Neural progenitor cell (in vitro differentiated cells): ENCODE measurements around the gene PCNX3. TPM values are rescaled to one million over a fixed set of nuclear protein-coding genes. Genes with fewer than 3 reads are reported as not detected.
A peak's percentile ranks its signal among the peaks of the same experiment; 100 is the strongest.

Experiments used
- DNase-seq: peaks from one replicate; pipeline ENCODE4 v3.0.0-alpha.2; 2016; ENCODE audit warnings: low spot score
- H2AFZ ChIP-seq: fragments of 200-600 bp; sonication (generic); replicated peaks from 2 replicates; pipeline ENCODE4 v1.6.1; 2016; ENCODE audit warnings: antibody characterized with exemption
- H3F3A ChIP-seq: fragments of 200-600 bp; sonication (generic); 2 replicates; pipeline ENCODE4 v1.6.1; 2016; ENCODE audit warnings: antibody characterized with exemption, low read depth
- H3K27ac ChIP-seq: fragments of 200-600 bp; sonication (generic); 2 replicates; pipeline ENCODE4 v1.5.1; 2016; ENCODE audit warnings: mild to moderate bottlenecking
- H3K27me3 ChIP-seq: fragments of 200-600 bp; sonication (generic); 2 replicates; pipeline ENCODE4 v1.6.1; 2016; ENCODE audit warnings: mild to moderate bottlenecking, moderate library complexity
- H3K36me3 ChIP-seq: fragments of 200-600 bp; sonication (generic); 2 replicates; pipeline ENCODE4 v1.5.1; 2016
- H3K4me1 ChIP-seq: fragments of 200-600 bp; sonication (generic); 2 replicates; pipeline ENCODE4 v1.6.1; 2016; ENCODE audit warnings: mixed run types
- H3K4me2 ChIP-seq: fragments of 200-600 bp; sonication (generic); 2 replicates; pipeline ENCODE4 v1.6.1; 2016
- H3K4me3 ChIP-seq: fragments of 200-600 bp; sonication (generic); 2 replicates; pipeline ENCODE4 v1.5.1; 2016
- H3K79me2 ChIP-seq: fragments of 200-600 bp; sonication (generic); 2 replicates; pipeline ENCODE4 v1.6.1; 2016; ENCODE audit warnings: low read depth
- H3K9ac ChIP-seq: fragments of 200-600 bp; sonication (generic); 2 replicates; pipeline ENCODE4 v1.6.1; 2016
- H3K9me3 ChIP-seq: fragments of 200-600 bp; sonication (generic); 2 replicates; pipeline ENCODE4 v1.5.1; 2016; ENCODE audit warnings: low read depth
- H4K20me1 ChIP-seq: fragments of 200-600 bp; sonication (generic); 2 replicates; pipeline ENCODE4 v1.6.1; 2016; ENCODE audit warnings: low read depth
- H3K27ac Mint-ChIP-seq: 3 replicates; pipeline ENCODE4 v1.8.0; 2021; ENCODE audit warnings: mixed read lengths
- H3K27me3 Mint-ChIP-seq: 2 replicates; pipeline ENCODE4 v1.8.0; 2022; ENCODE audit warnings: low read depth, mild to moderate bottlenecking, inconsistent platforms, moderate library complexity, mixed read lengths; ENCODE audit not compliant: insufficient read depth
- H3K36me3 Mint-ChIP-seq: 3 replicates; pipeline ENCODE4 v1.8.0; 2021; ENCODE audit warnings: mixed read lengths
- H3K4me1 Mint-ChIP-seq: 3 replicates; pipeline ENCODE4 v1.8.0; 2021; ENCODE audit warnings: mixed read lengths
- H3K4me3 Mint-ChIP-seq: 3 replicates; pipeline ENCODE4 v1.8.0; 2021; ENCODE audit warnings: mild to moderate bottlenecking, moderate library complexity, mixed read lengths
- H3K9me3 Mint-ChIP-seq: 3 replicates; pipeline ENCODE4 v1.8.0; 2020; ENCODE audit warnings: mixed read lengths
- CTCF ChIP-seq: fragments of 200-600 bp; sonication (generic); IDR thresholded peaks from 2 replicates; pipeline ENCODE4 v1.5.1; 2017; ENCODE audit warnings: antibody characterized with exemption, mild to moderate bottlenecking
- EZH2 ChIP-seq: fragments of 200-600 bp; sonication (generic); IDR thresholded peaks from 2 replicates; pipeline ENCODE4 v1.6.1; 2017; ENCODE audit warnings: antibody characterized with exemption, mild to moderate bottlenecking, moderate library complexity
- EZH2phosphoT487 ChIP-seq: fragments of 200-600 bp; sonication (generic); IDR thresholded peaks from 2 replicates; pipeline ENCODE4 v1.6.1; 2017; ENCODE audit warnings: antibody characterized with exemption
- total RNA-seq: library from RNA; depleted of rRNA; stranded (reverse); fragments of >200 nt; gene quantifications from 2 replicates; pipeline ENCODE4 v1.2.3, GENCODE V29; 2015; ENCODE audit warnings: low replicate concordance

PCNX3 gene
- total RNA-seq, 1 donor from 2014 or later = 6.6 TPM

- Mint-ChIP-seq H3K27me3 (peaks cover 29% of the 10 kb centered on the region), H3K4me1 (peaks cover 31% of the 10 kb centered on the region), H3K9me3 (no peaks in the 10 kb centered on the region), H3K36me3 (peaks cover 8% of the 10 kb centered on the region), H3K27ac (no peak overlapping the region), H3K4me3 (no peak overlapping the region)
- Histone ChIP-seq H3K36me3 (no peaks in the 10 kb centered on the region), H3K27me3 (peaks cover 73% of the 10 kb centered on the region), H3K4me1 (peaks cover 6% of the 10 kb centered on the region), H3K4me3 (no peak overlapping the region), H3K9me3 (no peaks in the 10 kb centered on the region), H3K27ac (no peak overlapping the region), H3K4me2 (no peak overlapping the region), H3F3A (peaks cover 22% of the 10 kb centered on the region), H2AFZ (no peak overlapping the region), H4K20me1 (peaks cover 25% of the 10 kb centered on the region), H3K9ac (no peak overlapping the region), H3K79me2 (no peaks in the 10 kb centered on the region)
- no peak for DNase-seq
- TF ChIP-seq EZH2phosphoT487 (no peak), CTCF (no peak), EZH2 (no peak)
Observed at GRCh38 chr11:65579291-65579690, 36.3 kb upstream of the PCNX3 start.

- Mint-ChIP-seq H3K4me3 (no peak overlapping the region), H3K4me1 (peaks cover 28% of the 10 kb centered on the region), H3K36me3 (peaks cover 3% of the 10 kb centered on the region), H3K27ac (no peak overlapping the region), H3K27me3 (peaks cover 29% of the 10 kb centered on the region), H3K9me3 (no peaks in the 10 kb centered on the region)
- no peaks in the 10 kb centered on the region for H3K36me3 ChIP-seq
- H3K27ac ChIP-seq = no peak overlapping the region
- H3K4me3 ChIP-seq = no peak overlapping the region
- peaks cover 73% of the 10 kb centered on the region for H3K27me3 ChIP-seq
- no peaks in the 10 kb centered on the region for H3K79me2 ChIP-seq
- no peak for DNase-seq
- no peak overlapping the region for H2AFZ ChIP-seq
- TF ChIP-seq EZH2 (no peak), EZH2phosphoT487 (no peak), CTCF (no peak)
- peaks cover 4% of the 10 kb centered on the region for H3K4me1 ChIP-seq
- H3K9ac ChIP-seq = no peak overlapping the region
- H3K9me3 ChIP-seq = no peaks in the 10 kb centered on the region
- H3F3A ChIP-seq = peaks cover 13% of the 10 kb centered on the region
- peaks cover 16% of the 10 kb centered on the region for H4K20me1 ChIP-seq
- no peak overlapping the region for H3K4me2 ChIP-seq
Observed at GRCh38 chr11:65580031-65580692, 35.4 kb upstream of the PCNX3 start.

GRCh38 chr11:65580756-65581155, 34.8 kb upstream of the PCNX3 start:
- no peak overlapping the region for H3K4me3 Mint-ChIP-seq
- Histone ChIP-seq H3K4me3 (no peak overlapping the region), H3K27ac (no peak overlapping the region), H3K36me3 (no peaks in the 10 kb centered on the region), H3K27me3 (peaks cover 73% of the 10 kb centered on the region), H3K9ac (no peak overlapping the region), H3K79me2 (no peaks in the 10 kb centered on the region), H2AFZ (no peak overlapping the region), H4K20me1 (peaks cover 11% of the 10 kb centered on the region), H3K9me3 (no peaks in the 10 kb centered on the region), H3F3A (peaks cover 10% of the 10 kb centered on the region), H3K4me2 (no peak overlapping the region), H3K4me1 (peaks cover 4% of the 10 kb centered on the region)
- TF ChIP-seq EZH2phosphoT487 = no peak
- no peaks in the 10 kb centered on the region for H3K36me3 Mint-ChIP-seq
- peaks cover 24% of the 10 kb centered on the region for H3K4me1 Mint-ChIP-seq
- H3K27ac Mint-ChIP-seq = no peak overlapping the region
- H3K9me3 Mint-ChIP-seq = no peaks in the 10 kb centered on the region
- peaks cover 24% of the 10 kb centered on the region for H3K27me3 Mint-ChIP-seq
- no peak for DNase-seq

GRCh38 chr11:65581928-65582327, 33.6 kb upstream of the PCNX3 start:
- Mint-ChIP-seq H3K4me1 (peaks cover 28% of the 10 kb centered on the region), H3K4me3 (no peak overlapping the region), H3K36me3 (no peaks in the 10 kb centered on the region), H3K9me3 (no peaks in the 10 kb centered on the region), H3K27ac (peak overlapping the region; percentile 22), H3K27me3 (peaks cover 23% of the 10 kb centered on the region)
- Histone ChIP-seq H3F3A (peaks cover 14% of the 10 kb centered on the region), H3K9me3 (no peaks in the 10 kb centered on the region), H3K27me3 (peaks cover 73% of the 10 kb centered on the region), H3K4me1 (no peaks in the 10 kb centered on the region), H3K27ac (no peak overlapping the region), H3K79me2 (no peaks in the 10 kb centered on the region), H3K9ac (no peak overlapping the region), H3K36me3 (no peaks in the 10 kb centered on the region), H4K20me1 (peaks cover 4% of the 10 kb centered on the region), H3K4me3 (no peak overlapping the region), H2AFZ (no peak overlapping the region), H3K4me2 (no peak overlapping the region)
- TF ChIP-seq CTCF = no peak
- TF ChIP-seq EZH2 = no peak
- TF ChIP-seq EZH2phosphoT487 = no peak
- no peak for DNase-seq
